Measurements from ENCODE around the gene USPL1.
"Not testable (repeated sequence)": the region's sequence is repeated elsewhere in the genome, so short reads cannot be mapped to it uniquely, and the experiment has no call there.

DNA sequence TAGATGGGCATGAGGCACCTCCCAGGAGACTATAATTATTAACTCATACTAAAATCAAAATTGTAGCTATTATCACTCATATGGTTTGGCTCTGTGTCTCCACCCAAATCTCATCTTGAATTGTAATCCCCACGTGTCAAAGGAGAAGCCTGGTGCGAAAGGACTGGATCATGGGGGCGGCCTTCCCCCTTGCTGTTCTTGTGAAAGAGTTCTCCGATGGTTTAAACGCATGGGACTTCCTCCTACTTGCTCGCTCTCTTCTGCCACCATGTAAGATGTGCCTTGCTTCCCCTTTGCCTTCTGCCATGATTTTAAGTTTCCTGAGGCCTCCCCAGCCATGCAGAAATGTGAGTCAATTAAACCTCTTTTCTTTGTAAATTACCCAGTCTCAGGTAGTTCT, 10.5 kb upstream of the USPL1 start:
- TF ChIP-seq, protein P1, sequence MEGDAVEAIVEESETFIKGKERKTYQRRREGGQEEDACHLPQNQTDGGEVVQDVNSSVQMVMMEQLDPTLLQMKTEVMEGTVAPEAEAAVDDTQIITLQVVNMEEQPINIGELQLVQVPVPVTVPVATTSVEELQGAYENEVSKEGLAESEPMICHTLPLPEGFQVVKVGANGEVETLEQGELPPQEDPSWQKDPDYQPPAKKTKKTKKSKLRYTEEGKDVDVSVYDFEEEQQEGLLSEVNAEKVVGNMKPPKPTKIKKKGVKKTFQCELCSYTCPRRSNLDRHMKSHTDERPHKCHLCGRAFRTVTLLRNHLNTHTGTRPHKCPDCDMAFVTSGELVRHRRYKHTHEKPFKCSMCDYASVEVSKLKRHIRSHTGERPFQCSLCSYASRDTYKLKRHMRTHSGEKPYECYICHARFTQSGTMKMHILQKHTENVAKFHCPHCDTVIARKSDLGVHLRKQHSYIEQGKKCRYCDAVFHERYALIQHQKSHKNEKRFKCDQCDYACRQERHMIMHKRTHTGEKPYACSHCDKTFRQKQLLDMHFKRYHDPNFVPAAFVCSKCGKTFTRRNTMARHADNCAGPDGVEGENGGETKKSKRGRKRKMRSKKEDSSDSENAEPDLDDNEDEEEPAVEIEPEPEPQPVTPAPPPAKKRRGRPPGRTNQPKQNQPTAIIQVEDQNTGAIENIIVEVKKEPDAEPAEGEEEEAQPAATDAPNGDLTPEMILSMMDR (IDR thresholded peaks at IDR 0.05; ENCODE audit: insufficient read depth, low read length): not testable (repeated sequence)
- TF ChIP-seq POLR2AphosphoS5 (IDR thresholded peaks at IDR 0.05; ENCODE audit: low read depth): 0 out of 2 replicates have a peak, but pooled peaks have one; percentile 37
- TF ChIP-seq, protein P2, sequence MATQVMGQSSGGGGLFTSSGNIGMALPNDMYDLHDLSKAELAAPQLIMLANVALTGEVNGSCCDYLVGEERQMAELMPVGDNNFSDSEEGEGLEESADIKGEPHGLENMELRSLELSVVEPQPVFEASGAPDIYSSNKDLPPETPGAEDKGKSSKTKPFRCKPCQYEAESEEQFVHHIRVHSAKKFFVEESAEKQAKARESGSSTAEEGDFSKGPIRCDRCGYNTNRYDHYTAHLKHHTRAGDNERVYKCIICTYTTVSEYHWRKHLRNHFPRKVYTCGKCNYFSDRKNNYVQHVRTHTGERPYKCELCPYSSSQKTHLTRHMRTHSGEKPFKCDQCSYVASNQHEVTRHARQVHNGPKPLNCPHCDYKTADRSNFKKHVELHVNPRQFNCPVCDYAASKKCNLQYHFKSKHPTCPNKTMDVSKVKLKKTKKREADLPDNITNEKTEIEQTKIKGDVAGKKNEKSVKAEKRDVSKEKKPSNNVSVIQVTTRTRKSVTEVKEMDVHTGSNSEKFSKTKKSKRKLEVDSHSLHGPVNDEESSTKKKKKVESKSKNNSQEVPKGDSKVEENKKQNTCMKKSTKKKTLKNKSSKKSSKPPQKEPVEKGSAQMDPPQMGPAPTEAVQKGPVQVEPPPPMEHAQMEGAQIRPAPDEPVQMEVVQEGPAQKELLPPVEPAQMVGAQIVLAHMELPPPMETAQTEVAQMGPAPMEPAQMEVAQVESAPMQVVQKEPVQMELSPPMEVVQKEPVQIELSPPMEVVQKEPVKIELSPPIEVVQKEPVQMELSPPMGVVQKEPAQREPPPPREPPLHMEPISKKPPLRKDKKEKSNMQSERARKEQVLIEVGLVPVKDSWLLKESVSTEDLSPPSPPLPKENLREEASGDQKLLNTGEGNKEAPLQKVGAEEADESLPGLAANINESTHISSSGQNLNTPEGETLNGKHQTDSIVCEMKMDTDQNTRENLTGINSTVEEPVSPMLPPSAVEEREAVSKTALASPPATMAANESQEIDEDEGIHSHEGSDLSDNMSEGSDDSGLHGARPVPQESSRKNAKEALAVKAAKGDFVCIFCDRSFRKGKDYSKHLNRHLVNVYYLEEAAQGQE (IDR thresholded peaks at IDR 0.05; ENCODE audit: insufficient replicate concordance, low read depth): not testable (repeated sequence)
- TF ChIP-seq GABPA (IDR thresholded peaks at IDR 0.05; ENCODE audit: low read depth): not testable (repeated sequence)

Data from HL-60 (cell line).